ENCODE results near the gene C1QTNF3.

The C1QTNF3 gene

GRCh38 chr5:34007621-34008600 lies 35.1 kb downstream of the C1QTNF3 start, which contains the start of gene AMACR (continued):
- TF ChIP-seq CTCF (tag by site-specific recombination; IDR thresholded peaks at IDR 0.05) (peak; percentile 61), PBX3 (CRISPR knock-in tag; IDR thresholded peaks at IDR 0.05) (peak; percentile 71), ZNF692 (tag by site-specific recombination; IDR thresholded peaks at IDR 0.05) (peak; percentile 78), ZSCAN18 (tag by site-specific recombination; IDR thresholded peaks at IDR 0.05) (no peak), TRIM28 (IDR thresholded peaks at IDR 0.05; ENCODE audit: borderline replicate concordance, low read length) (peak; percentile 65; the same call in 1 of the 2 replicates), ZBTB26 (tag by site-specific recombination; optimal IDR thresholded peaks at IDR 0.05) (peak; percentile 91), ZFP41 (tag by site-specific recombination; IDR thresholded peaks at IDR 0.05; ENCODE audit: borderline replicate concordance) (0 out of 2 replicates have a peak, but pooled peaks have one; percentile 47), IKZF3 (tag by site-specific recombination; IDR thresholded peaks at IDR 0.05) (peak; percentile 86), ZNF335 (tag by site-specific recombination; conservative IDR thresholded peaks at IDR 0.05) (peak; percentile 62), HIC1 (tag by site-specific recombination; IDR thresholded peaks at IDR 0.05) (peak; percentile 89), ZFHX2 (tag by site-specific recombination; conservative IDR thresholded peaks at IDR 0.05) (peak; percentile 37; the same call in 1 of the 2 replicates), ZNF561 (tag by site-specific recombination; IDR thresholded peaks at IDR 0.05; ENCODE audit: borderline replicate concordance) (peak; percentile 78; the same call in 1 of the 2 replicates), ZNF16 (tag by site-specific recombination; IDR thresholded peaks at IDR 0.05; ENCODE audit: low read depth) (0 out of 2 replicates have a peak, but pooled peaks have one; percentile 33), ZNF639 (tag by site-specific recombination; IDR thresholded peaks at IDR 0.05) (no peak), ZNF239 (tag by site-specific recombination; IDR thresholded peaks at IDR 0.05) (peak; percentile 64; the same call in 1 of the 2 replicates), SP2 (tag by site-specific recombination; IDR thresholded peaks at IDR 0.05) (peak; percentile 76), ZNF664 (tag by site-specific recombination; IDR thresholded peaks at IDR 0.05) (no peak), ZBTB20 (tag by site-specific recombination; IDR thresholded peaks at IDR 0.05) (peak; percentile 99), ZFP3 (tag by site-specific recombination; IDR thresholded peaks at IDR 0.05; ENCODE audit: low read depth) (no peak), KLF17 (tag by site-specific recombination; IDR thresholded peaks at IDR 0.05) (peak; percentile 94), SP7 (tag by site-specific recombination; IDR thresholded peaks at IDR 0.05) (peak; percentile 77), GLIS2 (tag by site-specific recombination; IDR thresholded peaks at IDR 0.05) (peak; percentile 37; the same call in 1 of the 2 replicates), ZBTB1 (tag by site-specific recombination; IDR thresholded peaks at IDR 0.05) (peak; percentile 81; the same call in 1 of the 2 replicates), KLF1 (tag by site-specific recombination; IDR thresholded peaks at IDR 0.05) (peak; percentile 50; the same call in 1 of the 2 replicates), ZNF2 (tag by site-specific recombination; IDR thresholded peaks at IDR 0.05) (peak; percentile 93)
